Measurements from ENCODE around the gene ZNF367. TPM values are rescaled to one million over a fixed set of nuclear protein-coding genes. Genes with fewer than 3 reads are reported as not detected.

ZNF367 gene
- total RNA-seq, 1 donor from 2014 or later, result 1.8 TPM

DNA sequence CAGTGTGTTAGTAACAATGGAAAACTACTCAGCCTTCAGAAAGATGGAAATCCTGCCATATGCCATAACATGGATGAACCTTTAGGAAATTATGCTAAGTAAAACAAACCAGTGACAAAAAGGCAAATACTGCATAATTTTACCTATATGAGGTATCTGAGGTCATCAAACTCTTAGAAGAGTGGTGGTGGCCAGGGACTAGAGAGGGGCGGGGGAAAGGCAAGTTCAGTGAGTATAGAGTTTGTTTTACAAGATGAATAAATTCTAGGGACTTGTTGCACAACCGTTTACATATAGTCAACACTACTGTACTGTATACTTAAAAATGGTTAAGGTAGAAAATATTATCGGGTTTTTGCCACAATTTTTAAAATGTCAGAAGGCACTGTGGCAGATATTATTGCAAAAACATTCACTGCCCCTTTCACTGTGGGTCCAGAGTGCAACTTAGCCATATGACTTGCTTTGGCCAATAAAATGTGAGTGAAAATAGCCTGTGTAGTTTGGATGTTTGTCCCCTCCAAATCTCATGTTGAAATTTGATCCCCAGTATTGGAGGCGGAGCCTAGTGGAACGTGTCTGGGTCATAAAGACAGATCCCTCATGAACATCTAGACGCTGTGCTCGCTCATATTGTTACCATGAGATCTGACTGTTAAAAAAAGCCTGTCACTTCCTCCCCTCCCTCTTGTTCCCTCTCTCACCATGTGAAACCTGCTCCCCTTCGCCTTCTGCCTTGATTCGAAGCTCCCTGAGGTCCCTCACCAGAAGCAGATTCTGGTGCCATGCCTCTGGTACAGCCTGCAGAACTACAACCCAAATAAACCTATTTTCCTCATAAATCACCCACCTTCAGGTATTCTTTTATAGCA is 9.5 kb downstream of the ZNF367 start:
- no peak for DNase-seq (ENCODE audit: extremely low read depth, low read depth, low spot score)

DNA sequence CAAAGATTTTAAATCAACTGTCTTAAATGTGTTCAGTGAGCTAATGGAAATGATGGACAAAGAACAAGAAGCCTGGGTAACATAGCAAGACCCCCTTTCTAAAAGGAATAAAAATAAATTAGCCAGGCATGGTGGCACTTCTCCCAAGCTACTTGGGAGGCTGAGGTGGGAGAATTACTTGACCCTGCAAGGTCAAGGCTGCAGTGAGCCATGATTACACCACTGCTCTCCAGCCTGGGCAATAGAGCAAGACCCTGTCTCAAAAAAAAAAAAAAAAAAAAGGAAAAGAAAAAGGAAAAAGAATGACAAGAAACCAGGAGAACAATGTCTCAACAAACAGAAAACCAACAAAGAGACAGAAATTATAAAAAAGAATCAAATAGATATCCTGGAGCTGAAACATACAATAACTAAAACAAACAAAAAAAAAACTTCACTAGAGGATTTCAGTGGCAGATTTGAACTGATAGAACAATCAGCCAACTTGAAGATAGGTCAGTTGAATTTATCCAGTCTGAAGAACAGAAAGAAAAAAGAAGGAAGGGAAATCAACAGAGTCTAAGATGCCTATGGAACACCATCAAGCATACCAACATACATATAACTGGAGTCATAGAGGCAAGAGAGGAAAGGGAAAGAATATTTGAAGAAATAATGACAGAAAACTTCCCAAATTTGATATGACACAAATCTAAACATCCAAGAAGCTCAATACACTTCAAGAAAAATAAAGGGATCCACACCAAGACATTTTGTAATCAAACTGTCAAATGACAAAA is 17.8 kb downstream of the ZNF367 start:
- no peak for DNase-seq (ENCODE audit: extremely low read depth, low read depth, low spot score)

DNA sequence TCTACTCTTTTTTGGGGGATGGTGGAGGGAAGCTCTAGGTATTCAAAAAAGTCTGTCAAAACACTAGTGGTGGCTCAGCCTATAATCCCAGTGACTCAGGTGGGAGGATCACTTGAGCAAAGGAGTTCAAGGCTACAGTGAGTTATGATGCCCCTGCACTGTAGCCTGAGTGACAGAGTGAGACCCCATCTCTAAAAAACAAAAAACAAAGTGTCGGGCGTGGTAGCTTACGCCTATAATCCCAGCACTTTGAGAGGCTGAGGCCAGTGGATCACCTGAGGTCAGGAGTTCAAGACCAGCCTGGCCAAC is 18.9 kb downstream of the ZNF367 start:
- no peak for DNase-seq (ENCODE audit: extremely low read depth, low read depth, low spot score)

DNA sequence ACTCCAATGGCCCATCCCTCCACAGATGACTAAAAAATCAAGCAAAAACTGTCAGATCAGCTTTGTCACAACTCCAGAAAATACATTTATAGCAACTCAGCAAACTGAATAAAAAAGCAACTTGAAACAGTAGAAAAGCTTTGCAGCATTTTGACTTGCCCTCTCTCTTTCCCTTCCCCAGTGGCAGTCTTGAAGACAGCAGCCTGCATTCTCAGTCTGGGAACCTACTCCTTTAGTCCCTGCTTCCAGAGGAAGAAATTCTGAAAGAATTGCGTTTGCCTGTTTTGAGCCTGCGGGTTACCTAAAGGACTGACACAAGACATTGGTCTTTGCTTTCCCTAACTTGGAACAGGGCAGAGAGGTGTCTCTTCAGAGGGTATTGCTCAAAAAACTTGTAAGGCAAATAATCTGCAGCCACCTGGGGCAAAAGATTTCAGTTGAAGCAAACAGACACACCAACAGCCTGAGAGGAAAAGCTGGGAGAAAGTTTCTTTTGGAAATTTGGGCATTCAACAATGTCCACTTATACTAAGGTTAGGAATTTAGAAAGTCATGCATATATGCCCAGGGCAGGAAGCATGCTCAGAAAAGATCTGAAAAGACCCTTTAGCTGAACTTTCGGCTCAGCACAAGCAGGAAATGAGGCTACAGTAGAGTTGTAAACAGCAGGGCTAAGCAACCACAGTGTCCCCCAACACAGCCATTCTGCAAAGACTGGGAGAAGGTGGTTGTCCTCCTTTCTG is 19.4 kb downstream of the ZNF367 start:
- no peak for DNase-seq (ENCODE audit: extremely low read depth, low read depth, low spot score)

DNA sequence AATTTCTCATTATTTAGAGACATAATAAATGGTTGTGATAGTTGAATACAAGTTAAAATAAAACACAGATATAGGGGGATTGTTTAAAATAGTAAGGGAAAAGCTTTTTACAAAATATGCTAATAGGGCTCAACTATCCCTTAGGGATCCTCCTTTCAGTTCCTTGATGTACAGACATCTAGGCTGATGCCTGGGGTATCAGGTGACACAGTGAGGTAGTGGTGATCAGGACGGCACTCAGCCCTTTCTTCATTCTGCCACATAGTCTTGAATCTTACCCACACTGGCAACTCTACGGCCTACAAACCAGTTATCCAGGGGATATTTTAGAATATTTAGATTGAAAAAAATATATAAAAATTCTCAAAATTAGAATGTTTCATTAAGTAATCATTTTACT is 22.2 kb downstream of the ZNF367 start:
- DNase-seq (ENCODE audit: extremely low read depth, low read depth, low spot score), result no peak

DNA sequence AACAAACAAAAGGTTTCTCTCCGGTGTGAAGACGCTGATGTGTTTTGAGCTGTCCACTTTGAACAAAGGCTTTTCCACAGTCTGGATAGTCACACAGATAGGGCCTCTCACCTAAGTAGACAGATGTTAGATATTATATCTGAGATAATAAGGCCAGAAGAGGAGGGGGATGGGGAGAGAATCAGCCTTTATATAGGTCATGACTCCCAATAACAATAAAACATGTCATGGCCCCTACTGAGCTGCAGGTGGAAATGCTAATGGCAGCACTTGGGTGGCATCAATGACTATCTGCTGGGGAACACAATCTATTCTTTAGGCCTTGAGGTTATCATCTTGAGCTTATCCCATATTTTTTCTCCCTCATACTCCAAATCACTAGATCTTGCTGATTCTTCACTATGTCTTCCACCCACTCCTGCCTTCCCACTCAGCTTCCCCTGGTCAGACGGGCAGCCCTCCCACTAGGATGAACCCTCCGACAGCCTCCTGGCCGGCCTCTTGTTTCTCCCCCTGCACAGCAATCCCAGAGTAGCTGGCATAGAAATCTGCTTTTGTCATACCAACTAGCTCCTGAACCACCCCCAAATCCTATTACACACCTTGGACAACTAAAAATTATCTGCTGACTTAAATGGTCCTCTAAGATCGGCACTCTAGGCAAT is 23.2 kb downstream of the ZNF367 start:
- no peak for DNase-seq (ENCODE audit: extremely low read depth, low read depth, low spot score)

DNA sequence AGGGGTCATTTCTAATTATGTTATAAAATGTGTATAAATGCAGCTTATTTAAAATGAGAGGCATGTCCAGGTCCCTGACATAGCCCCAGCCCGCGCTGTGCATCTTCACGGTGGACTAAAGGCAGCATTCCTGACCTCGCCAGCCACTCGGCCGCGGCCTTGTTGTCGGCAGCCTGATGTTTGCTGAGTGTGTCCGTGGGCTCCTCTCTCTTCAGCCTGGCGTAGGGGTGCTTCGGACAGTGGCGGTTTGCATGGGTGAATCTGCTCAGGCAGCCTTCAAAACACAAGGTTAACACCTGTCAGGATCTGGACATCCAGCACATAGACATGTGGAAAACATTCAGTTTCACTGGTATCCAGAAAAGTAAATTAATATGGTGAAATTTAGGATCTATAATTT is 25.9 kb downstream of the ZNF367 start:
- no peak for DNase-seq (ENCODE audit: extremely low read depth, low read depth, low spot score)

DNA sequence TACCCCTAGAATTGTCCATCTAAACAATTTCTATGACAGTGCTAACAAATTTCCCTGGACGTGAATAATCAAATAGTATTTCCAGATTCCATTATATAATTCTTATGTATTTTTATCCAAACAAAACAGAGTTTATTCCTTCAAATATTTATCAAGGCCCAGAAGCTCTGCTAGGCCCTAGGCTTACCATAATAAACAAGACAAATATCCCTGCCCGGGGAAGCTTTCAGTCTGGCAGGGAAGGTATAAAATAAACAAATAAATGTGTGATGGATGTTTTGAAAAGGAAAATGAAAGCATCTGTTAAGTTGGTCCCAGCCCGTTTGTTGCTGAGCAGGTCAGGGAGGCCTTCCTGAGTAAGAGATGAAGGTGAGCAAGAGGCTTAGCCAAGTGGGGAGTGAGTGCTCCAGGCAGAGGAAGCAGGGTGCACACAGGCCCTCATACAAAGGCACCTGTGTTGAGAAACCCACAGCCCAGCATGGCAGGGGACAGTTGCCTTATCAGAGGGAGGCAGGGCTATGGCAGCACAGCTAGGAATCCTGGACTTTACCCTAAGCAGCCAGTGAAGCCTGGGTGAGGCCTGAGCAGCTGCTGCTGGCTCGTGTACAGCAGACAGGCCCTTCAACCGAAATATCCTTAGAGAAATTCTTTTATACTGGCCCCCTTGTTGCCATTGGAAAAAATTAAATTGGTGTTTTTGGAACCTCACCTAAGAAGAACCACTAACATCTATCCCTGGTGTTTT is 27.0 kb downstream of the ZNF367 start:
- no peak for DNase-seq (ENCODE audit: extremely low read depth, low read depth, low spot score)

DNA sequence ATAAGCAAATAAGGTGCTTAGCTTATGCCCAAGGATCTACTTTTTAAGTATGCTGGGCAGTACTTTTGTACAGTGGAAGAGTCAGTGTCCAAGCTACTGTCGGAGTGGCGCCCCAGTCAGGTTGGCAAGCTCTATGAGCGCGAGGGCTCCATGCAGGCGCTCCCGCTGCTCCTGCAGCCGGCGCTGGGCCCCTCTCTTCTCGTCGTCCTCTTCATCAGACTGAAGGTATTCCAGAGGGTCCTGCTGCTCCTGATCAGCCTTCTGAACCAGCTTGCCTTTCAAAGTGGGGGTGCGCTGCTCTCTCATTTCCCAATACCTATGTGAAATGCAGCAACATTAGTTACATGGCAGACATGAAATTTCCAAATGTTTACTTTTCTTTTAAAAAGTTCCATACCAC is 30.0 kb downstream of the ZNF367 start:
- DNase-seq (ENCODE audit: extremely low read depth, low read depth, low spot score), result no peak

DNA sequence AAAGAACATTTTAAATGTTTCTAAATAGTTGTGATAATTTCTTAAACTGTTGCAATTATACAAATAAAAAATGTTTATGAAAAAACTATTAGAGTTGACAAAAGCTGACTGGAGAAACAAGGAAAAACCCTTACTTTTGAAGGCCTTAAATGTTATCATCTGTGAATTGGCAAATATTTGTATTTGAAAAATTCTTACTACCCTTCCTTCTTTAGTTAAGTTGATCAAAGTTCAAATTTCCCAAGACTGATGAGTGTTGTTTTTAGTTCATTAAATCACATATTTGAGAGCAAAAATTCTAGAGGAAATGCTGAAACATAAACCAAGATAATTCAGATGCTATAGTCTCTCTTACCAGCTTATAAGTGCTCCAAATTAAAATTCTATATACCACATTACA is 32.0 kb downstream of the ZNF367 start:
- DNase-seq (ENCODE audit: extremely low read depth, low read depth, low spot score), result no peak

DNA sequence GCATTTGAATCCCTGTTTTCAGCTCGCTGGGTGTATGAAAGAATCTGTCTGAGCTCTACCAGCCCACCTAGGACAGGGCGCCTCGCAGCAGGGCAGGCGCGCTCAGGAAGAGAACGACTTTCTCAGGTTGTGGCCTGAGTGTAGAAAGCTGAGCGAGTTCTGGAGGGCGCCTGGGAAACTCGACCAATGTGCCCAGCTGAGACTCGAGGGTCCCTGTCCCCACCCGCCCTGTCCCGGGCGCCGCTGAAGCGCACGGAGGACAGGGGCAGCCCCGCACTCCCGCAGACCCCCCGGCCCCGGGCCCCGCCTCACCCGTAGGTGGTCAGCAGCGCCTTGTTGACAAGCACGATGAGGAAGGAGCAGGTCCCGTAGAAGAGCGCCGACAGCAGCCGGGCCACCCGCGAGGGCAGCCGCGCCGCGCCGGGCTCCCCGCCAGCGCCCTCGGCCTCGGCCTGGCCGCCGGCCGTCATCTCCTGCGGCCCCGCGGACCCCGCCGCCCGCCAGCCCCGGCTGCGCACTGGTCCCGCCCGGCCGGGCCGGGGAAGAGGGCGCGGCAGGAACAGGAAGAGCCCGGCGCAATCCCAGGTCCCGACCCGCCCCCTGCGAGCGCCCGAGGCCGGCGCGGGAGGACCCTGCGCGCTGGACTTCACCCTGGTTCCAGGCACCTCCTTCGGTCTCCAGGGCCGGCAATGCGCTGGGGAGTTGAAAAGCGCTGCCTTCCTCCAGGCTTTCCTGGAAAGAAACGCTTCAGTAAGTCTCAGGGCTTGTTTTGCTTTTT is 34.8 kb downstream of the ZNF367 start, which contains the start of gene SLC35D2:
Gene SLC35D2 (minus strand): TSS at position 547 of the 778 bp plus-strand sequence. CDS start 77 bp downstream, at position 470.
- DNase-seq (ENCODE audit: extremely low read depth, low read depth, low spot score), result no peak

DNA sequence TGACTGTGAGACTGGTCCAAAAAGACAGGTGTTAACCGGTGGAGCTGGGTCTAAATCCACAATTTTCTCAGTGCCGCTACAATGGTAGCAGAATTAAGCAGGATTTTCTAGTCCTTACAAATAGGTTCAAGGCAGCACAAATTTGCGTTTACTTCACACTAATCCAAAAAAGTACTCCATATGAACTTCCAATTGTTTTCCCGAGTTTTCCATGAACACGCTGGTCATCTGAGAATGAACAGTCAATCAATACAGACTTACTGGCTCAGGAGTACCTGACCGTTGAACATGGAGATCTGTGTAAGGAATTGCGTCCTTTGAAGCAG is 35.4 kb downstream of the ZNF367 start:
- no peak for DNase-seq (ENCODE audit: extremely low read depth, low read depth, low spot score)

DNA sequence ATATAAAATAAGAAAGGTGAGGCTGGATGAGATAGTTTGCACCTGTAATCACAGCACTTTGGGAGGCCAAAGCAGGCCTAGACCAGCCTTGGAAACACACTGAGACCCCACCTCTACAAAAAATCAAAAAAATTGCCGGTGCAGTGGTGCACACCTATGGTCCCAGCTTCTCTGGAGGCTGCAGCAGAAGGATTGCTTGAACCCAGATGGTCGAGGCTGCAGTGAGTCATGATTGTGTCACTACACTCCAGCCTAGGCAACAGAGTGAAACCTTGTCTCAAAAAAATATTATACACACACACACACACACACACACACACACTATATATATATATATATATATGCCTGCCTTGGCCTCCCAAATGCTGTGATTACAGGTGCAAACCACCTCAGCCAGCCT is 36.0 kb downstream of the ZNF367 start:
- no peak for DNase-seq (ENCODE audit: extremely low read depth, low read depth, low spot score)

DNA sequence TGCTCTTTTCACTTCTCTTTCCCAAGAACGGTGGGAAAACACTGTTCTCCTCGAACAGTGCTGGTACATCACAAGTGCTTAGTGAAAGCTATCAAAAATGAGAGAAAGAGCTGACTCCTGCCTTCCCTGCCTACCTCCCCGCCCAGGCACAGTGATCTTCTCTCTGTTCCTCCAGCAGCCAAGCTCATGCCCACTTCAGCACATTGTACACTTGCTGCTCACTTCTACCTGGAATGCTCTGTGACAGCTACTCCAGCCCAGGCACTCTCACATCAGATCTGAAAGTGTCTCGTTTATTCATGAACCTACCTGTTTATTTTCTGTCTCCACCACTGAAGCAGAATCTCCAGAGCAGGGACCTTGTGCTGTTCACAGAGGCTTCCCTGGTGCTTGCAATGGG is 36.5 kb downstream of the ZNF367 start:
- no peak for DNase-seq (ENCODE audit: extremely low read depth, low read depth, low spot score)

DNA sequence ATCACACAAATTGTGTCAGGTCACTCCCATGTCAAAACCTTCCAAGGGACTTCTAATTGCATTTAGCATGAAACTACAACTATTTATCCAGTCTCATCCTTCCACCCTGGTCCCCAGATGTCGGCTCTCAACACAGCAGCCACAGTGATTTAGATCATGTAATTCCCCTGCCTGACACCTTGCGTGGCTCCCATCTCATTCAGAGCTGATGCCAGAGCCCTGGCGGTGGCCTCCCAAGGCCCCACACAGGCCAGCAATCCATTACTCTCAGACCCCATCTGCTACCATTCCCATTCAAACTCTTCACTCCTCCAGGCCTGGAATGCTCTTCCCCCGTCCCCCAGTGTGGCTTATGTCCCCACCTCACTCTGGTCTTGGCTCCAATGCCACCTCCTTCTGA is 37.0 kb downstream of the ZNF367 start:
- DNase-seq (ENCODE audit: extremely low read depth, low read depth, low spot score), result no peak

DNA sequence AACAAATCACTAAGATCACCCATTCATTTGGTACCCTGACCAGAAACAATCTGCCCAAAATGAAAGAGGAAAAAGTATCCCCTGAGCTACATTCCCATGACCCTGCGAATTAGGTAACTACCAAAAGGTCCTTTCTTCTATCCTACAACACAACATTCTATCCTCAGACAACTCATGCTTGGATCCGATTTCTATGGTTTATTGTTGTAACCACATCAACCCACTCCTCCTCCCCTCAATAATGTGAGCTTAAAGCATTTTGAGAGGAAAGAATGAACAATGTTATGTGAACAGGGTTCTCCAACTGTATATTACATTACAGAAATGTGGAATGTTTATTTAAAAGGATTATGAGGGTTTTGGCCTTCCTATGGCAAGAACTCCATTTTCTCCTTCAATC is 38.7 kb downstream of the ZNF367 start:
- no peak for DNase-seq (ENCODE audit: extremely low read depth, low read depth, low spot score)

DNA sequence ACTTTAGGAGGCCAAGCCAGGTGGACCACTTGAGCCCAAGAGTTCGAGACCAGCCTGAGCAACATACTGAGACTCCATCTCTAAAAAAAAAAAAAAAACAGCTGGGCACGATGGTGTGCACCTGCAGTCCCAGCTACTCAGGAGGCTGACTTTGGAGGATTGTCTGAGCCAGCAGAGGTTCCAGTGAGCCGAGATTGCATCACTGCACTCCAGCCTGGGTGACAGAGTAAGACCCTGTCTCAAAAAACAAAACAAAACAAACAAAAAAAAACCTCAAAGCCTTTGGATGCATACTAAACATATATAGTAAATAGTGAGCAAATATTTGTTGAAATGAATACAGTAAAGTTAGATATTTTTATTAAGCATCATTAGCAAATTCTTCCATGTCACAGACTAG is 40.0 kb downstream of the ZNF367 start:
- DNase-seq (ENCODE audit: extremely low read depth, low read depth, low spot score), result no peak

DNA sequence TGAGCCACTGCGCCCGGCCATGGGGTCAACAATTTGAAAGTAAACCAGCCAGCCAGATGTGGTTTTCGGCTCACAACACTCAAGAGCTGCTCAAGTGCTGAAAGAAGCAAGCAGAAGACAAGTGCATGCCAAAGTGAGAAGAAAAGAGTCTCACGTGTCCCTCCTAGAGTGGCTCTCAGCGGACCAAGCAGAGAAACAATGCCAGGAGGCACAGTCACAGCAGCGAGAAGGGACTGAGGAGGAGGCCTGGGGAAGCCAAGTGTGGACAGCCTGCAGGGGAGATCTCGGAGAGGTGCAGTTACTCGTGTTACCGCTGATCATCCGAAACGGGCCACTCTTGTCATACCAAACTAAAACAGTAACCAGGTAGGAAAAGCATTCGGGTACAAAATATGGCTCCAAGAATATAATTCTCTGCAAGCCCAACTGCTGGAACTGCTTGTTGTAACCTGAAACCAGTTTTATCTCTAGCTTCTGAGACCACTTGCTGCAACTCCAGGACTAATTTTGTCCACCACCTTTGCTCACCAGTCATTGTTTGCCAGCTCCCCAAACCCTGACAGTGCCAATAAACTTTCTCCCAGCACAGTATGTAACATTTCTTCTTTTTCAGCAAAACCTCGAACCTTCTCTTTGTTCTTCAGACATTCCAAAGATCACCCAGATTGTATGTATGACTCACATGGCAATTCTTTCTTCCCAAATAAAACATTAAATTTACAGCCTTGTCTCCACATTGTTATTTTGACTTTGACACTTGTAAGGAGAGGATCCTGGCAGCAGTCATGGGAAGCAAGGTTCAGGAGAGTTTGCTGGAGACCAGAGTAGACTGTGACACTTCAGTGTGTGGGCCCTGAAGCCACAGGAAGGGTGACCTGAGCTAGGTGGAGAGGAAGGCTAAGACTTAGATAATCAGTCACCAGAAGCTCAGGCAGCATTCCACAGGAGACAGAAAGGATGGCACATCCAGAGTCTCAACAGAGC is 41.0 kb downstream of the ZNF367 start:
- DNase-seq (ENCODE audit: extremely low read depth, low read depth, low spot score), result no peak
